HG02840 (cell line): ENCODE results near the gene MARK1.

Experiments used
- ATAC-seq: cut with Tn5 transposase; IDR thresholded peaks from one replicate; pipeline ENCODE4 v1.9.1; 2021; ENCODE audit warnings: mild to moderate bottlenecking, moderate library complexity, moderate number of reproducible peaks; ENCODE audit not compliant: unreplicated experiment, low FRiP score

Gene MARK1

GRCh38 chr1:220708244-220708643, 180.3 kb downstream of the MARK1 start:
- no peak for ATAC-seq

DNA sequence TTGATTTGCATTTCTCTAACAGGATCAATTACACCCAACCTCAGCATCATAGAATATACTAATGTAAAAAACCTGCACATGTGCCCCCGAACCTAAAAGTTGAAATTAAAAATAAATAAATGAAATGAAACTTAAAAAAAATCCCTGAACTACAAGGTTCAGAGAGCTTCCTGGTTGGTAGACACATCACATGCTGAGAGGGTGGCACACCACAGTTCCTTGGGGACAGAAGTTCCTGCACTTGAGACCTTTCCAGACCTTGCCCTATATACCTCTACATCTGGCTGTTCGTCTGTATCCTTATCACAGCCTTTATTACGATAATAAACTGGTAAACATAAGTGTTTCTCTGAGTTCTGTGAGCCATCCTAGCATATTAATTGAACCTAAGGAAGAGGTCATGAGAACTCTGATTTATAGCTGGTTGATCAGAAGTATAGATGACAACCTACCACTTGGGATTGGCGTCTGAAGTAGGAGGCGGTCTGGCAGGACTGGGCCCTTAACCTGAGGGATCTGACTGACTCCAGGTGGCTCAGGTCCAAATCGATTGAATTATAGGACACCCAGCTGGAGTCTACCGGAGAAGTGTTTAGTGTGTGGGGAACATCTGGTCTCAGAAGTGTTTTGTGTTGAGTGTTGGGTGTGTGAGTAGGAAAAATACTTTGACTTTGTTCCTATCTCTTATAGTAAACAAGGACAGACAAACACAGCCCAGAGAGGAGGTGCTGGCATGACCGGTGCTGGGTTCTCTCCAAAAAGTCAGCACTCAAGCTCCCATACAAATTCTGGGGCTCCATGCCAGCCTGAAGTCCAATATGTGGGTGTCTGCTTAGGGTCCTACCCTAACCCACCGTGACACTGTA, 181.2 kb downstream of the MARK1 start:
- ATAC-seq = no peak

- ATAC-seq = no peak
These were observed 182.4 kb downstream of the MARK1 start for GRCh38 chr1:220710333-220710732.

- no peak for ATAC-seq
These were observed 183.3 kb downstream of the MARK1 start for GRCh38 chr1:220711056-220711809.
